ENCODE results near the gene IL17RA. TPM values are rescaled to one million over a fixed set of nuclear protein-coding genes. Genes with fewer than 3 reads are reported as not detected.

The IL17RA gene, protein sequence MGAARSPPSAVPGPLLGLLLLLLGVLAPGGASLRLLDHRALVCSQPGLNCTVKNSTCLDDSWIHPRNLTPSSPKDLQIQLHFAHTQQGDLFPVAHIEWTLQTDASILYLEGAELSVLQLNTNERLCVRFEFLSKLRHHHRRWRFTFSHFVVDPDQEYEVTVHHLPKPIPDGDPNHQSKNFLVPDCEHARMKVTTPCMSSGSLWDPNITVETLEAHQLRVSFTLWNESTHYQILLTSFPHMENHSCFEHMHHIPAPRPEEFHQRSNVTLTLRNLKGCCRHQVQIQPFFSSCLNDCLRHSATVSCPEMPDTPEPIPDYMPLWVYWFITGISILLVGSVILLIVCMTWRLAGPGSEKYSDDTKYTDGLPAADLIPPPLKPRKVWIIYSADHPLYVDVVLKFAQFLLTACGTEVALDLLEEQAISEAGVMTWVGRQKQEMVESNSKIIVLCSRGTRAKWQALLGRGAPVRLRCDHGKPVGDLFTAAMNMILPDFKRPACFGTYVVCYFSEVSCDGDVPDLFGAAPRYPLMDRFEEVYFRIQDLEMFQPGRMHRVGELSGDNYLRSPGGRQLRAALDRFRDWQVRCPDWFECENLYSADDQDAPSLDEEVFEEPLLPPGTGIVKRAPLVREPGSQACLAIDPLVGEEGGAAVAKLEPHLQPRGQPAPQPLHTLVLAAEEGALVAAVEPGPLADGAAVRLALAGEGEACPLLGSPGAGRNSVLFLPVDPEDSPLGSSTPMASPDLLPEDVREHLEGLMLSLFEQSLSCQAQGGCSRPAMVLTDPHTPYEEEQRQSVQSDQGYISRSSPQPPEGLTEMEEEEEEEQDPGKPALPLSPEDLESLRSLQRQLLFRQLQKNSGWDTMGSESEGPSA
- 3.0 and 3.9 TPM in 2 replicates for total RNA-seq

DNA sequence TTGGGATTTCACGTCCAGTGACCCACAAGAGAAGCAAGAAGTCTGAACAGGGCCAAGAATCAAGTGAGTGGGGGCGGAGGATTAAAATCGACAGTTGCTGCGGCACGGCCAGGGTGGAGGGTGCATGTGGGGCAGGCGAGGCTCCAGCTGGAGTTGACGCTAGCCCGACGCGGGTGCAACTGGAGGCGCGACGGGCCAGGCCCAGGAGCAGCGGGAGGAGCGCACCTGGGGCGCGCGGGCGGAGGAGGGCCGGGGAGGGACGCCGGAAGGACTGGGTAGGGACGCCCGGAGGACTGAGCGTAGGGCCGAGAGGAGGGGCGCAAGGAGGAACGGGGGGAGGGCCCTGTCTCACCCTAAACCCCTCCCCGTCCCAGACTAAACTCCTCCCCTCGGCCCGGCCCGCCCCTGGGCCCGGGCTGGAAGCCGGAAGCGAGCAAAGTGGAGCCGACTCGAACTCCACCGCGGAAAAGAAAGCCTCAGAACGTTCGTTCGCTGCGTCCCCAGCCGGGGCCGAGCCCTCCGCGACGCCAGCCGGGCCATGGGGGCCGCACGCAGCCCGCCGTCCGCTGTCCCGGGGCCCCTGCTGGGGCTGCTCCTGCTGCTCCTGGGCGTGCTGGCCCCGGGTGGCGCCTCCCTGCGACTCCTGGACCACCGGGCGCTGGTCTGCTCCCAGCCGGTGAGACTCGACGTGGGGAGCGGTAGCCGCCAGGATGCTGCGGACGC lies at the start of gene IL17RA:
Gene IL17RA (plus strand): TSS at position 447 of the 723 bp plus-strand sequence. CDS start 92 bp downstream, at position 539.

DNA sequence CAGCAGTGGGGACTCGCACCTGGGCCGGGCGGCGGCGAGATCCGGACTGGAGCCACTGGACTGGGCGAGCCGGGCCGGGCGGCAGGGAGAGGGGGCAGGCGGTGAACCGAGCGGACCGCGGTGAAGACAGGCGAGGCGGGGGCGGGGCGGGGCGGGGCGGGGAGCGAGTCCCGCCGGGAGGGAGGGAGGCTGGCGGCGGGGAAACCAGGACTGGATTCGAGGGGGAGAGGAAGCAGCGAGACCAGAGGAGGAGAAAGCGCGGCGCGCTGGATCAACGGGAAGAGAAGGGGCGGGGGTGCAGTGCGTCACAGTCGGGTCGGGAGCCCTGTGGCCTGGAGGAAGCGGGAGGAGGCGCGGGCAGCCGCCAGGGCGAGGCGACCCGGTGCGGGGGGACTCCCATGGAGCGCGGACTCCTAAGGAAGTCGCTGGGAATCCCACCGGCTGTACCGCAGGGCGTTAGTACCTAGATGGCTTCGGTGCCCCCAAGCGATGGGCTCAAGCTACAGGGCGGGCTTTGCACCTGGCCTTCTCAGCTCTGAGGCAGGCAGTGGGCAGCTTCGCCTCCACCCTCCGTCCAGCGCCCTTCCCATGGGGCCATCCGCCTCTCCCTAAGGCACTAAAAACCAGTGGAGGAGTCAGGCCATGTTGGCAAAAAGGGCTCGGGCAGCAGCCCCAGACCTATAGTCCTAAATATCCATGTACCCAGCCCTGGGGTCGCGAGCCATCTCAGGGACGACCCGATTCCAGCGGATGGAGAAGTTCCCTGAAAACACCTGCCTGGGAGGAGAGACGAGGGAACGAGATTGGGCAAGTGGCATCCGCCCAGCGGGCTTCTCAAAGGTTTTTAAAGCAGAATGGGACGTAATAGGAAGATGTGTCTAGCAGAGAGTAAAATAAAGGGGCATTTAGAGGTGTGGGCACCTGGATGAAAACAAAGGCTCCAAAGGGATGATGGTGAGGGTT lies 36.7 kb downstream of the IL17RA start, which contains the start of gene TMEM121B:
Gene TMEM121B (minus strand): TSS at position 128 of the 963 bp plus-strand sequence. CDS start 233 bp downstream, outside the sequence.

DNA sequence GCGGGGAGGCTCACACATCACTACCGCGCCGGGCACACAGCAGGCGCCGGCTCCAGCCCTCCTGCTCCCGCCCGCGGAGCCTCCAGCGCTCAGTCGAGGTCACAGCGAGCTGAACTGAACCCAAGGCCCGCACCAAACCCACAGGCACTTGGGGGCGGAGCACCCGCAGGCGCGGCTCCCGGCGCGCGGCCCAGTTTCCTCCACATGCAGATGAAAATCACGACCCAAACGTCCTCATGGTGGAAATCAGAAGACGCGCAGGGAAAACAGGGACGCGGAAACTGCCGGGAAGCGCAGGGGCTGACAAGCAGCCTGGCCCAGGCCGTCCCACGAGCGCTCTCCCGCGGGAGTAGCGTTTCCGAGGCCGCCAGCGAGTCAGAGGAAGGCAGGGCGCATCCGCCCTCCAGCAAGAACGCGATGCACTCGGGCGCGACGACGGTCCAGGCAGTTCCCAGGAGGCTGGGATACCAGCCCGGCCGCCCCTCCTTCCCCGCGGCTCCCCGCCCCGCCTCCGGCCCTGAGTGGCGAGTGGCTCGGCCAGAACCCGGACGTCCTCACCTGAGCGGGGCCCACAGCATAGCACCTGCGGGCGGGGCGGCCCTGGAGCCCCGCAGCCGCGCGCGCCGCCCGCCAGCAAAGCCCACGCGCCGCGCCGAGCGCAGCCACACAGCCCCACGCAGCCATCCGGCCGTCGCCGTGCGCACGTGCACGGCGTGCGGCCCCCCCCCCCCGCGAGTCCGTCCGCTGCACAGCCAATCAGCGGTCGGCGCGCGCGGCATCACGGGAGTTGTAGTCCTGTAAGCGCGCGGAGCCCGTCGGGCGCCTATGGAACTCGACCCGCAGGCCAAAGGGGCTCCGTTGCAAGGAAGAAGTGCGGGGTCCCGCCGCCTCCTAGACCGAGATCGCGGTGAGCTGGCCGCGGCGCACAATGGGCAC lies 74.0 kb downstream of the IL17RA start, which contains the start of gene HDHD5:
Gene HDHD5 (minus strand): TSS at position 710 of the 936 bp plus-strand sequence. CDS start 26 bp downstream, at position 684.

Other genes with a start within 250 kb of the IL17RA start
- gene GAB4, start 76.8 kb upstream of the IL17RA start, total RNA-seq: not detected in 2 replicates
- gene TMEM121B, start 36.4 kb downstream of the IL17RA start, total RNA-seq: under 0.01 TPM in 2 replicates
- 20.7 and 30.8 TPM in 2 replicates for gene HDHD5, start 74.3 kb downstream of the IL17RA start, total RNA-seq
- 0.92 and 8.5 TPM in 2 replicates for gene ADA2, start 134.4 kb downstream of the IL17RA start, total RNA-seq